Gastrocnemius medialis (tissue), 4 donors: ENCODE data around the gene TTN. TPM values are rescaled to one million over a fixed set of nuclear protein-coding genes. Genes with fewer than 3 reads are reported as not detected.
A peak's percentile ranks its signal among the peaks of the same experiment; 100 is the strongest.

ENCODE experiments used
- ATAC-seq, 2 donors: fragments of 150-250 bp; one replicate each; pipeline ENCODE4 v1.9.1; 2016
- DNase-seq, 2 donors: peaks; one replicate each; pipeline ENCODE4 v3.0.0-alpha.2; 2019
- H3K27ac ChIP-seq, 4 donors: fragments of 200-600 bp; sonication (generic); 1 replicate in 1 of 4; 2 replicates in 3 of 4; pipeline ENCODE4 v1.5.1; 2016 to 2018; ENCODE audit warnings: mild to moderate bottlenecking in 2 of 4, moderate library complexity in 1 of 4
- H3K27me3 ChIP-seq, 3 donors: fragments of 200-600 bp; sonication (generic) in 2 of 3; 1 replicate in 1 of 3; 2 replicates in 2 of 3; pipeline versions ENCODE4 v1.5.1 to v1.6.0; 2016 to 2019; ENCODE audit warnings: mild to moderate bottlenecking in 1 of 3, moderate library complexity in 1 of 3
- H3K36me3 ChIP-seq, 2 donors: fragments of 200-600 bp; sonication (generic) in 1 of 2; one replicate each; pipeline ENCODE4 v1.5.1; 2017 to 2018
- H3K4me1 ChIP-seq, 2 donors: fragments of 200-600 bp; sonication (generic) in 1 of 2; one replicate each; pipeline ENCODE4 v1.5.1; 2016 to 2017; ENCODE audit warnings: mild to moderate bottlenecking in 2 of 2
- H3K4me3 ChIP-seq, 4 donors: fragments of 200-600 bp; sonication (generic) in 3 of 4; 1 replicate in 1 of 4; 2 replicates in 3 of 4; pipeline ENCODE4 v1.5.1; 2016 to 2019; ENCODE audit warnings: mild to moderate bottlenecking in 2 of 4
- H3K9me3 ChIP-seq, 3 donors: fragments of 200-600 bp; sonication (generic) in 2 of 3; 1 replicate in 1 of 3; 2 replicates in 2 of 3; pipeline ENCODE4 v1.5.1; 2016 to 2019
- POLR2A ChIP-seq, 2 donors: fragments of 450-650 bp; IDR thresholded peaks; one replicate each; pipeline ENCODE4 v1.6.1; 2017; ENCODE audit warnings: antibody characterized with exemption in 2 of 2, mild to moderate bottlenecking in 2 of 2, moderate library complexity in 2 of 2
- in situ Hi-C, 4 donors: fragments of 200-750 bp; cut with MboI; loops; one replicate each; pipeline versions ENCODE4 v1.15.0 to v1.8.0; 2017; ENCODE audit warnings: low sequenced_read_pairs in 4 of 4
- intact Hi-C: fragments of 100-400 bp; cut with DNase I; formaldehyde crosslinking; loops from one replicate; pipeline ENCODE4 v1.15.1; 2023; ENCODE audit warnings: low total_unique reads
- total RNA-seq, 4 donors: library from RNA; depleted of rRNA; stranded (reverse); fragments of >200 nt; gene quantifications; one replicate each; pipeline versions ENCODE4 v1.1.0 to v1.2.3, GENCODE V29; 2016
- TF ChIP-seq, protein P1 (sequence below), 5 experiments: fragments of 450-650 bp in 3 of 5; fragments of 200-600 bp in 2 of 5; sonication (generic) in 2 of 5; IDR thresholded peaks in 4 of 5; conservative IDR thresholded peaks in 1 of 5; 1 replicate in 4 of 5; 2 replicates in 1 of 5; pipeline ENCODE4 v1.5.1; 2016 to 2019; ENCODE audit warnings: antibody characterized with exemption in 5 of 5, mild to moderate bottlenecking in 3 of 5, moderate library complexity in 3 of 5

TTN gene
- total RNA-seq, 4 donors from 2014 or later: 4,552 to 9,701 (median 7,268) TPM

DNA sequence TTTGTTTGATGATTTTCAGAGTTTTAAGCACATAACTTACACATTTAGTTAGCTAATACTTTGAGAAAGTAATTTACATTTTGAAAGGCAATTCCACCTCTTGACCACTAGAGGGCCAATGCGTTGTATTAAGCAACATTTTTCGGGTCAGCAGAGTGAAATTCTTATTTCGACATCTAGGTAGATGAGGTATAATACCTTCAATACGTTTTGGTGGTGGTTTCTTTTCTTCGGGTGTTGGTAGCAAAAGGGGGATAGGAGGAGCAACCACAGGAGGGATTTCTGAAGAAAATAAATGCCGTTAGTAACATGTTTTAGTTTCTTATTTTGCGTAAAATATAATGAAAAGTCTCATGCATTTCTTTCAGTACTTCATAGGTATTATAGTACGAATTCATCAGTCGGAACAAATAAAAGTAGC, 106.3 kb downstream of the TTN start:
- in situ Hi-C loops: no loop called here
- DNase-seq (no peak), ATAC-seq (peak in 1 of 2 donors; percentile 58)
- Histone ChIP-seq H3K9me3 (no peaks in the 10 kb centered on the region), H3K4me3 (no peak overlapping the region), H3K27me3 (no peaks in the 10 kb centered on the region), H3K27ac (peak overlapping the region in 1 of 4 donors; percentile 63), H3K4me1 (peaks cover 17 to 21% of the 10 kb centered on the region in 2 donors), H3K36me3 (peaks cover 0 to 95% of the 10 kb centered on the region in 2 donors)
- intact Hi-C loops: no loop called here
- TF ChIP-seq, protein P1, sequence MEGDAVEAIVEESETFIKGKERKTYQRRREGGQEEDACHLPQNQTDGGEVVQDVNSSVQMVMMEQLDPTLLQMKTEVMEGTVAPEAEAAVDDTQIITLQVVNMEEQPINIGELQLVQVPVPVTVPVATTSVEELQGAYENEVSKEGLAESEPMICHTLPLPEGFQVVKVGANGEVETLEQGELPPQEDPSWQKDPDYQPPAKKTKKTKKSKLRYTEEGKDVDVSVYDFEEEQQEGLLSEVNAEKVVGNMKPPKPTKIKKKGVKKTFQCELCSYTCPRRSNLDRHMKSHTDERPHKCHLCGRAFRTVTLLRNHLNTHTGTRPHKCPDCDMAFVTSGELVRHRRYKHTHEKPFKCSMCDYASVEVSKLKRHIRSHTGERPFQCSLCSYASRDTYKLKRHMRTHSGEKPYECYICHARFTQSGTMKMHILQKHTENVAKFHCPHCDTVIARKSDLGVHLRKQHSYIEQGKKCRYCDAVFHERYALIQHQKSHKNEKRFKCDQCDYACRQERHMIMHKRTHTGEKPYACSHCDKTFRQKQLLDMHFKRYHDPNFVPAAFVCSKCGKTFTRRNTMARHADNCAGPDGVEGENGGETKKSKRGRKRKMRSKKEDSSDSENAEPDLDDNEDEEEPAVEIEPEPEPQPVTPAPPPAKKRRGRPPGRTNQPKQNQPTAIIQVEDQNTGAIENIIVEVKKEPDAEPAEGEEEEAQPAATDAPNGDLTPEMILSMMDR (IDR thresholded peaks at IDR 0.05 in 4 of 5, conservative IDR thresholded peaks at IDR 0.05 in 1 of 5): peak; percentile 74 to 88 (median 82)
- no peak for TF ChIP-seq POLR2A (IDR thresholded peaks at IDR 0.05)

DNA sequence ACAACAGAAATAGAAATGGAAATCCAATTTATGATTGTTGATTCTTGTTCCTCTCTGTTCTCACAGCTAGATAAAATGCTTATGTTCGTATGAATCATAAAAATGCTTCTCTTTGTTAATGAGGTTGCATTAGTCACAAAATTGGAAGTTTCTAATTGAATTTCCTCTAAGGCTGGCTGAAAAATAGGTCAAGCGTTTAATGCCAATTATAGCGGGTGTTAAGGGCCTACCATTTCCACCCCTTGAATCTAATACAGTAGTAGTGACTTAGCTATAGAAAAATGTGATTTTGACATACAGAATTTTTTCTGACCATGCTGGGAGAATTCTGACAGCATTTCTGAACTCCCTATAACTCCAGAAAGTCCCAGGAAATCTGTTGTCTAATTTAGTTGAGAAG, 107.1 kb downstream of the TTN start:
- peak overlapping the region in 3 of 4 donors; percentile 12 to 63 (median 55) for H3K27ac ChIP-seq
- no peak overlapping the region for H3K4me3 ChIP-seq
- no peak for DNase-seq
- H3K4me1 ChIP-seq: peaks cover 25 to 29% of the 10 kb centered on the region in 2 donors
- no peaks in the 10 kb centered on the region for H3K9me3 ChIP-seq
- no peak for ATAC-seq
- intact Hi-C loops (no loop called here), in situ Hi-C loops (no loop called here)
- H3K27me3 ChIP-seq: no peaks in the 10 kb centered on the region
- peaks cover 4 to 95% of the 10 kb centered on the region in 2 donors for H3K36me3 ChIP-seq
- TF ChIP-seq, protein P1 (IDR thresholded peaks at IDR 0.05 in 4 of 5, conservative IDR thresholded peaks at IDR 0.05 in 1 of 5): no peak

DNA sequence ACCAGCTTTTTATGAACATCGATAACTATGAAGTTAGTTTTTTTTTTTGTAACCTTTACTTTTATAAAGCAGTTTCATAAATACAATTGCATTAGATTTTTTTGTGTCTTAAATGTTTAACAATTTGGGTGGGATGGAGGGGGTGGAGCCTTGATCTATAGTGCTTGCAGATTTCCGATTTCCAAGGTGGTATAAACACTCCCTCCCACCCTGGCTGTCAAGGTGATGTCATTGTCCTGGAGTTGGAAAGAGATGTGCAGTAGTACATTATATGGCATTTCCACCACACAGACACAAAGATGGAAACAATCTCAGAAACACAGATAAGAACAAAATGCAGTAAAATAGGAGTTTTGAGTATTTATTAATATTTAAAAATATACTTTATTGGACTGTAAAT, 114.4 kb downstream of the TTN start:
- no peak for DNase-seq
- no peaks in the 10 kb centered on the region for H3K27me3 ChIP-seq
- intact Hi-C loops: loop anchor here (5.0 kb wide), 1 partner anchor 56 kb away; no protein-coding TSS in a partner anchor
- TF ChIP-seq POLR2A (IDR thresholded peaks at IDR 0.05): no peak
- TF ChIP-seq, protein P1 (IDR thresholded peaks at IDR 0.05 in 4 of 5, conservative IDR thresholded peaks at IDR 0.05 in 1 of 5): no peak
- H3K4me1 ChIP-seq: peaks cover 29 to 46% of the 10 kb centered on the region in 2 donors
- ATAC-seq: no peak
- H3K36me3 ChIP-seq: peaks cover 7 to 100% of the 10 kb centered on the region in 2 donors
- no peak overlapping the region for H3K4me3 ChIP-seq
- in situ Hi-C loops: loop anchor here in 1 of 4 donors (25.0 kb wide), 1 partner anchor 94 kb away; no protein-coding TSS in a partner anchor
- H3K27ac ChIP-seq: no peak overlapping the region
- H3K9me3 ChIP-seq: no peaks in the 10 kb centered on the region

DNA sequence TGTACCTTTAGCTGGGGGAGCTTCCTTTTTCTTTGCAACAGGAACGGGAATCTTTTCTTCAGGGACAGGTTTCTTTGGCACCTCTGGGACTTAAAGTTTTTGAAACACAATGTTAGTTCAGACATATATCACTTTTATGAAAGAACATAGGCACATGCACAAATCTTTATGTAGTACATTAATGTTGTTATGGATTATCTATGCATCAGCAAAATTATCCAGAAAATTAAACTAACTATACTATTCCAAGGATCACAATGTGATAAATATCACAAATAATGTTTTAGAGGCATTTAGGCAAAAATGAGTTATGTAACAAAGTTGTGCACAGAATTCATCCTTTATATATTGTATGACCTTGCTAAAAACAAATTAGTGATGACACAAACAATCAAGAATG, 117.4 kb downstream of the TTN start:
- no peaks in the 10 kb centered on the region for H3K27me3 ChIP-seq
- intact Hi-C loops: loop anchor here (5.0 kb wide), 2 partner anchors 53 to 82 kb away; no protein-coding TSS in a partner anchor
- ATAC-seq (no peak), DNase-seq (no peak)
- TF ChIP-seq, protein P1 (IDR thresholded peaks at IDR 0.05 in 4 of 5, conservative IDR thresholded peaks at IDR 0.05 in 1 of 5): no peak
- no peak for TF ChIP-seq POLR2A (IDR thresholded peaks at IDR 0.05)
- in situ Hi-C loops: loop anchor here in 1 of 4 donors (25.0 kb wide), 1 partner anchor 97 kb away; no protein-coding TSS in a partner anchor
- H3K36me3 ChIP-seq: peaks cover 3 to 98% of the 10 kb centered on the region in 2 donors
- peak overlapping the region in 2 of 4 donors; percentile 2 to 11 for H3K27ac ChIP-seq
- H3K4me3 ChIP-seq: no peak overlapping the region
- H3K4me1 ChIP-seq: peaks cover 10 to 31% of the 10 kb centered on the region in 2 donors
- H3K9me3 ChIP-seq: no peaks in the 10 kb centered on the region
